Fibroblast of skin of back (primary cell): Measurements from ENCODE around the gene ZBTB47.

Experiments used
- DNase-seq: peaks from one replicate; pipeline ENCODE4 v3.0.0-alpha.2; 2013

ZBTB47 gene

GRCh38 chr3:42666022-42666421, 12.5 kb downstream of the ZBTB47 start:
- DNase-seq = no peak

- DNase-seq = no peak
Measured at GRCh38 chr3:42666577-42666998, 13.1 kb downstream of the ZBTB47 start.

DNA sequence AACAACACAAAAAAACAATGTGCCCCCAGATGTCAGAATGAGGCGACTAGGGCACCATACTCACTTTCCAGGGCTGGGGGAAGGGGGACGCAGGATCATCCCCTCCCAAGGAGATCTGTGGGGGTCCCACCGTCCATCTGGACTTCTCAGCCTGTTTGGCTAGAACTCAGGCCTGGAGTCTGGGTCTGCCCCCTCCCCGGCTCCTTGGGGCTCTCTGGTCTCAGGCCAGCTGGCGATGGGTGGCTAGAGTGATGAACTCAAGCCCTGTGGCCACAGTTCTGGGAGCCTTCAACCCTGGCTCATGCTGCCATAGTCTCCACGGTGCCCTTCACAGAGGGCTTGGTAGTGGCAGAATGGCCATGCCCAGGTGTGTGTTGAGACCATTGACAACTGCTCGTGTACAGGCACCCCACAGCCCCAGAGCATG, 13.6 kb downstream of the ZBTB47 start:
- no peak for DNase-seq

- DNase-seq = no peak
Measured at GRCh38 chr3:42667523-42668412, 14.3 kb downstream of the ZBTB47 start.

DNA sequence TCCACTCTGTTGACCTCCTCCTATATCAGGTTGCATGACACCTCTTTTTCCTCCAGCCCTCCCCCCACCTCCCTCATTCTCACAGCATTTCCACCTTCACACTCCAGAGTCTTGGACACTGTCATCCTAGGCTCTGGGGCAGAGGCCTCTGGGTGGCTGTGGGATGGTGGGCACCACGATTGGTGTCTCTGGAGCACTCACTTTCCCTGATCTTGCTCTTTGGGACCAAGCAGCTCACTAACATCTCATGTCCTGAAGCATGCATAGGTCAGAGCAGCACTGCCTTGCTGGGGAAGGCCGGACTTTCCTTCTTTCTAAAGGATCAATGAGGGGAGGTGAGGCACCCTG, 14.9 kb downstream of the ZBTB47 start:
- DNase-seq = no peak

- no peak for DNase-seq
Measured at GRCh38 chr3:42668793-42669217, 15.3 kb downstream of the ZBTB47 start.

GRCh38 chr3:42670051-42670576, 16.6 kb downstream of the ZBTB47 start:
- no peak for DNase-seq

DNA sequence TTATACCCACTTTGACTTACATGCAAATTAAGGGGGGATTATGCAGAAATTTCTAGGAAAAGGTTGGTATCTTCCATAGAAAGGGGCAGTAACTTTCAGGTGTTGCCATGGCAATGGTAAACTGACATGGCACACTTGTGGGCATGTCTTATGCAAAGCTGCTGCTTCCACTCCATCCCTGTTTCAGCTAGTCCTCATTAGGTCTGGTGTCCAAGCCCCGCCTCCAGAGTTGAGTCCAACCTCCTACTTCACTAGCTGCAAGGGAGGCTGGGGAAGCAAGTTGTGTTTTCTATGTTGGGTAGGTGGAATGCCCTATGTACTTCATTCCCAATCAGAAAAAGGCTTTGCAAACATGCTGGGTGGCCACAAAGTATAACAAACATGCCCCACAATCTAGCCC, 17.2 kb downstream of the ZBTB47 start:
- DNase-seq = no peak

- no peak for DNase-seq
Measured at GRCh38 chr3:42672515-42672914, 19.0 kb downstream of the ZBTB47 start.

- DNase-seq = no peak
Measured at GRCh38 chr3:42673082-42673481, 19.6 kb downstream of the ZBTB47 start.

GRCh38 chr3:42674146-42674545, 20.6 kb downstream of the ZBTB47 start:
- DNase-seq = no peak

DNA sequence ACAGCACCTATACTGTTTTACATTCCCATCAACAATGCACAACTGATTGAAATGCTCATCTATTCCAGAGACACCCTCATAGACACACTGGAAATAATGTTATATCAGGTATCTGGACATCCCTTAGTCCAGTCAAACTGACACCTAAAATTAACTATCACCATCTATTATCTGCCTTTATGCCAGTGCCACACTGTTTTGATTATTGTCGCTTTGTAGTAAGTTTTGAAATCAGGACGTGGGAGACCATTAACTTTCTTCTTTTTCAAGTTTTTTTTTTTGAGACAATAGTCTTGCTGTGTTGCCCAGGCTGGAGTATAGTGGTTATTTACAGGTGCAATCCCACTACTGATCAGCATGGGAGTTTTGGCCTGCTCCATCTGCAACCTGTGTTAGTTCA, 22.4 kb downstream of the ZBTB47 start:
- DNase-seq = no peak

DNA sequence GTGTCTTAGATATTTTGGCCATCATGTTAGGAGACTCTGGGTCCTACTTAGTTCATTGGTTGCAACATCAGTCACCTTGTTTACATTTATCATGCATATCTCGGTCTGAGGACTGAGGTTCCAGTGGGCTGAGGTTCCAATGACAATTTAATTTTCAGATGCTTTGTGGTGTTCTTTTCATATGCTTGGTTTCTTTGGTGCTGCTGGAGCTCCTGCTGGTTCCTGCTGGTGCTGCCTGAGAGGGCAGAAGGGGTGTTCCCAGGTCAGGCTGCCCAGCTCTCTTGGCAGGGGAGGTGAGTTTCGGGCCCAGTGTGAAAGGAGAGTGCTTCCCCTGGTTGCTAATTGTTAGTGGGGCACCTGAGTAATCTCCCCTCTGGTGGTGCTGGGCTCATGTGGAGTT, 24.9 kb downstream of the ZBTB47 start:
- DNase-seq = no peak

- DNase-seq = no peak
Measured at GRCh38 chr3:42680271-42680670, 26.8 kb downstream of the ZBTB47 start.

GRCh38 chr3:42680806-42681205, 27.3 kb downstream of the ZBTB47 start:
- no peak for DNase-seq

GRCh38 chr3:42681361-42682038, 28.0 kb downstream of the ZBTB47 start:
- no peak for DNase-seq

DNA sequence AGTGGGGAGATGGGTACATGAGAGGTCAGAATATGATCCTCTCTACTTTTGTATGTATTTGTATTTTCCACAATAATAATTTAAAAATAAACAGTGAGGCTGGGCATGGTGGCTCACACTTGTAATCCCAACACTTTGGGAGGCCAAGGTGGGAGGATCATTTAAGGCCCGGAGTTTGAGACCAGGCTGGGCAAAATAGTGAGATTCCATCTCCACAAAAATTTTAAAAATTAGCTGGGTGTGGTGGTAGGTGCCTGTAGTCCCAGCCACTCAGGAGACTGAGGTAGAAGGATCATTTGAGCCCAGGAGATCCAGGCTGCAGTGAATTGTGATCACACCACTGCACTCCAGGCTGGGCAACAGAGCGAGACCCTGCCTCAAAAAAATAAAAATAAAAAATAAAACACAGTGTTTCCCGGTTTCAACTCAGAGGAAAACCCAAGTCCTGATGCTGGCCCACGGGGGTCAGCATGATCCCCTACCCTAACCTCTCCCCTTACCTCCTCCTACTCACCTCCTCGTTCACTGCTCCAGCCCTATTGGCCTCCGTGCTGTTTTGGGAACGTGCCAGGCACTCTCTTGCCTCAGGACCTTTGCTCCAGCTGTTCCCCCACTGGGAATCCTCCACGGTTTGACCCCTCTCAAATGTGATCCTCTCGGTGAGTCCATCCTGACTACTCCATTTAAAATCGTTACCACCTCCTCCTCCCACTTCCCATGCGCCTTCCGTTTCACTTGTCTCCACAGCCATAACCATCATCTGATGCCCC, 29.0 kb downstream of the ZBTB47 start:
- no peak for DNase-seq

- peak; percentile 96 for DNase-seq
Measured at GRCh38 chr3:42683875-42684598, 30.5 kb downstream of the ZBTB47 start.

- no peak for DNase-seq
Measured at GRCh38 chr3:42684632-42685362, 31.3 kb downstream of the ZBTB47 start.

GRCh38 chr3:42685363-42685881, 31.9 kb downstream of the ZBTB47 start, which contains the start of gene KLHL40:
TSS of gene KLHL40 (plus strand) at chr3:42685537. CDS start at chr3:42685619, 82 bp downstream.
- DNase-seq = no peak
